Measurements from ENCODE around the gene PRKCB. TPM values are rescaled to one million over a fixed set of nuclear protein-coding genes. Genes with fewer than 3 reads are reported as not detected.

The PRKCB gene
- total and polyA plus RNA-seq, 2 experiments from 2014 or later, result 0.70 to 0.92 TPM

GRCh38 chr16:23803591-23804123 lies 32.1 kb upstream of the PRKCB start:
- peaks cover 5% of the 10 kb centered on the region for H3K27me3 ChIP-seq
- H4K20me1 ChIP-seq (ENCODE audit: insufficient read depth, poor library complexity, severe bottlenecking), result no peaks in the 10 kb centered on the region
- DNase-seq (ENCODE audit: low spot score), result peak; percentile 45
- H3K27ac ChIP-seq, result no peak overlapping the region
- H2AFZ ChIP-seq, result no peak overlapping the region
- H3K9me2 ChIP-seq (replicated peaks; ENCODE audit: insufficient read depth), result no peaks in the 10 kb centered on the region
- no peaks in the 10 kb centered on the region for H3K36me3 ChIP-seq (replicated peaks; ENCODE audit: insufficient read depth, low read depth)
- no peaks in the 10 kb centered on the region for H3K9me3 ChIP-seq (ENCODE audit: low read depth)
- H3K79me2 ChIP-seq, result no peaks in the 10 kb centered on the region
- H3K4me2 ChIP-seq, result no peak overlapping the region
- H3K4me3 ChIP-seq, result no peak overlapping the region
- H3K4me1 ChIP-seq (ENCODE audit: insufficient read depth), result no peaks in the 10 kb centered on the region
- peak; percentile 32 for TF ChIP-seq CTCF (IDR thresholded peaks at IDR 0.05; ENCODE audit: poor library complexity)
- TF ChIP-seq EZH2 (IDR thresholded peaks at IDR 0.05; ENCODE audit: borderline replicate concordance), result no peak
- 21% methylated on average over 9 of the region's 9 CpGs for WGBS (ENCODE audit: low lambda C conversion rate, missing lambda C conversion rate)

DNA sequence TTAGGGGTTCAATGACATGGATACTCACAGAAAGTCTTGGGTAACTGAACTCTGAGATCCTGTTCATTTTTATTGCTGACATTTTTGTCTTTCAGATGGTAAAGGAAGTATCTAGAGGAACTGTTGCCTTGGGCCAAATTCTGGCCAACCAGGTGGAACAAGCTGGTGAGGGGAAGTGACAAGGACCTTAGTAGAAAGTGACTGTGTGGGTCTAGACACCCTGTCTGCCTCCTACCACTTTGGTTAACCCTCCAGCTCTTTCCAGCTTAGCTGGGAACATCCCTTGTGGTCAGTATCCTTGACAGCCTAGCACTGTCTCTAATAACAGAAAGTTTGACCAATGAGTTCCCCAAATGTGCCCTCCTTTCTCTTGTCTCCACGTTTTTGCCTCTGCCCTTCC lies 28.8 kb upstream of the PRKCB start:
- Histone ChIP-seq H4K20me1 (ENCODE audit: insufficient read depth, poor library complexity, severe bottlenecking) (no peaks in the 10 kb centered on the region), H3K4me2 (no peak overlapping the region), H3K4me1 (ENCODE audit: insufficient read depth) (no peaks in the 10 kb centered on the region), H3K9me2 (replicated peaks; ENCODE audit: insufficient read depth) (no peaks in the 10 kb centered on the region), H3K27me3 (peaks cover 5% of the 10 kb centered on the region), H2AFZ (no peak overlapping the region), H3K27ac (no peak overlapping the region), H3K36me3 (replicated peaks; ENCODE audit: insufficient read depth, low read depth) (no peaks in the 10 kb centered on the region), H3K4me3 (no peak overlapping the region), H3K79me2 (no peaks in the 10 kb centered on the region), H3K9me3 (ENCODE audit: low read depth) (no peaks in the 10 kb centered on the region)
- no peak for DNase-seq (ENCODE audit: low spot score)
- TF ChIP-seq EZH2phosphoT487 (IDR thresholded peaks at IDR 0.05; ENCODE audit: low read depth, severe bottlenecking, unreplicated experiment) (no peak), EZH2 (IDR thresholded peaks at IDR 0.05; ENCODE audit: borderline replicate concordance) (no peak), CTCF (IDR thresholded peaks at IDR 0.05; ENCODE audit: poor library complexity) (no peak)
- WGBS (ENCODE audit: low lambda C conversion rate, missing lambda C conversion rate), result 70% methylated on average over 1 of the region's 1 CpG

DNA sequence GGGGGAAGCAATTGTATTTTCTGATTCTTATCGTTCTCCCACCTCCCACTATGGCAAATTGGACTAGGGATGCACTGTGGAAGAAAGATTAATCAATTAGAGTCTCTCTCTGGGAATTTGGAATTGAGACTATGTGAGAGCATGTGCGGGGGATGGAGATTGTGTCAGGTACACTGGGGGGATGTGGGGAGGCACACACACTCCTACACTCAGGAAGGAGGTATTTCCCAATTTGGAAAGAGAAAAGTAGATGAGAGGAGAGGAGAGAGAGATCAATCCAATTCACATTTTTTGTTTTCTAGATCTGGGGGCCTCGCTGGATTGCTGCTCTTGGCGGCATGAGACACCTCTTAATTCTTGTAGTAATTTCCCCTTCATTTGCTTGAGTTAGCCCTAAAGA lies 14.3 kb upstream of the PRKCB start:
- Histone ChIP-seq H3K9me3 (ENCODE audit: low read depth) (no peaks in the 10 kb centered on the region), H3K79me2 (no peaks in the 10 kb centered on the region), H3K36me3 (replicated peaks; ENCODE audit: insufficient read depth, low read depth) (no peaks in the 10 kb centered on the region), H3K4me3 (no peak overlapping the region), H3K9me2 (replicated peaks; ENCODE audit: insufficient read depth) (no peaks in the 10 kb centered on the region), H3K4me2 (no peak overlapping the region), H2AFZ (no peak overlapping the region), H3K4me1 (ENCODE audit: insufficient read depth) (no peaks in the 10 kb centered on the region), H3K27ac (no peak overlapping the region), H4K20me1 (ENCODE audit: insufficient read depth, poor library complexity, severe bottlenecking) (no peaks in the 10 kb centered on the region), H3K27me3 (peaks cover 11% of the 10 kb centered on the region)
- DNase-seq (ENCODE audit: low spot score), result no peak
- TF ChIP-seq CTCF (IDR thresholded peaks at IDR 0.05; ENCODE audit: poor library complexity) (no peak), EZH2 (IDR thresholded peaks at IDR 0.05; ENCODE audit: borderline replicate concordance) (no peak), EZH2phosphoT487 (IDR thresholded peaks at IDR 0.05; ENCODE audit: low read depth, severe bottlenecking, unreplicated experiment) (no peak)
- 97% methylated on average over 4 of the region's 4 CpGs for WGBS (ENCODE audit: low lambda C conversion rate, missing lambda C conversion rate)
